T1000 (cell line): ENCODE data around the gene NCCRP1.
"Not testable (repeated sequence)": the region's sequence is repeated elsewhere in the genome, so short reads cannot be mapped to it uniquely, and the experiment has no call there.

Source experiments
- DNase-seq: peaks from one replicate; lab custom pipeline; 2025; ENCODE audit warnings: mixed read lengths; lab: John Stamatoyannopoulos, UW

The NCCRP1 gene

GRCh38 chr19:39245166-39245565 is 48.4 kb downstream of the NCCRP1 start:
- not testable (repeated sequence) for DNase-seq

- no peak for DNase-seq
Measured at GRCh38 chr19:39246951-39247669, 50.3 kb downstream of the NCCRP1 start.

- no peak for DNase-seq
Measured at GRCh38 chr19:39247701-39248664, 51.2 kb downstream of the NCCRP1 start.

- DNase-seq: no peak
Measured at GRCh38 chr19:39248806-39249205, 52.0 kb downstream of the NCCRP1 start, which contains the start of gene IFNL4. Gene IFNL4, minus strand, starts transcription at chr19:39248856.

GRCh38 chr19:39251081-39251480 is 54.3 kb downstream of the NCCRP1 start:
- DNase-seq: no peak
